Stimulated activated CD4-positive, alpha-beta T cell treated with anti-CD3 and anti-CD28 coated beads, Interleukin-1b, Interleukin-23, amount 100 ng/mL, for 48 hours (primary cell): ENCODE results near the gene AKAIN1.

Experiments
- DNase-seq: peaks from one replicate; pipeline ENCODE4 v3.0.0-alpha.2; 2020

AKAIN1 gene

GRCh38 chr18:5158587-5158986, 38.5 kb downstream of the AKAIN1 start:
- DNase-seq, result no peak

GRCh38 chr18:5158172-5158571, 38.9 kb downstream of the AKAIN1 start:
- no peak for DNase-seq

- no peak for DNase-seq
These were observed 41.2 kb downstream of the AKAIN1 start for GRCh38 chr18:5155907-5156287.

GRCh38 chr18:5155218-5155906, 41.7 kb downstream of the AKAIN1 start:
- no peak for DNase-seq

- no peak for DNase-seq
These were observed 44.6 kb downstream of the AKAIN1 start for GRCh38 chr18:5152343-5153020.

- DNase-seq, result no peak
These were observed 46.2 kb downstream of the AKAIN1 start for GRCh38 chr18:5150894-5151293.

GRCh38 chr18:5146093-5146492, 51.0 kb downstream of the AKAIN1 start:
- no peak for DNase-seq

GRCh38 chr18:5145168-5145825, 51.8 kb downstream of the AKAIN1 start:
- DNase-seq, result no peak

GRCh38 chr18:5144629-5145028, 52.4 kb downstream of the AKAIN1 start:
- no peak for DNase-seq

- DNase-seq, result no peak
These were observed 54.2 kb downstream of the AKAIN1 start for GRCh38 chr18:5142859-5143258.

- no peak for DNase-seq
These were observed 54.9 kb downstream of the AKAIN1 start for GRCh38 chr18:5142131-5142530.

GRCh38 chr18:5137261-5137660, 59.8 kb downstream of the AKAIN1 start:
- DNase-seq, result no peak

- DNase-seq, result no peak
These were observed 64.1 kb downstream of the AKAIN1 start for GRCh38 chr18:5132987-5133386.

GRCh38 chr18:5122272-5122671, 74.8 kb downstream of the AKAIN1 start:
- DNase-seq, result no peak

GRCh38 chr18:5110266-5110665, 86.8 kb downstream of the AKAIN1 start:
- DNase-seq, result no peak

- no peak for DNase-seq
These were observed 89.1 kb downstream of the AKAIN1 start for GRCh38 chr18:5107988-5108387.

- DNase-seq, result no peak
These were observed 90.3 kb downstream of the AKAIN1 start for GRCh38 chr18:5106730-5107129.

GRCh38 chr18:5104246-5104645, 92.8 kb downstream of the AKAIN1 start:
- DNase-seq, result no peak

- DNase-seq, result no peak
These were observed 93.4 kb downstream of the AKAIN1 start for GRCh38 chr18:5103693-5104092.

- DNase-seq, result no peak
These were observed 93.8 kb downstream of the AKAIN1 start for GRCh38 chr18:5103286-5103685.

GRCh38 chr18:5097116-5097703, 99.8 kb downstream of the AKAIN1 start:
- no peak for DNase-seq

GRCh38 chr18:5095239-5095638, 101.8 kb downstream of the AKAIN1 start:
- no peak for DNase-seq

- DNase-seq, result no peak
These were observed 103.2 kb downstream of the AKAIN1 start for GRCh38 chr18:5093902-5094301.
